Measurements from ENCODE around the gene SPI1. TPM values are rescaled to one million over a fixed set of nuclear protein-coding genes. Genes with fewer than 3 reads are reported as not detected.
A peak's percentile ranks its signal among the peaks of the same experiment; 100 is the strongest.

SPI1 gene
- total RNA-seq, 5 donors from 2014 or later (not counting 1 experiment from before 2014, with no cell fraction given): 1.8 to 5.8 (median 2.1) TPM

DNA sequence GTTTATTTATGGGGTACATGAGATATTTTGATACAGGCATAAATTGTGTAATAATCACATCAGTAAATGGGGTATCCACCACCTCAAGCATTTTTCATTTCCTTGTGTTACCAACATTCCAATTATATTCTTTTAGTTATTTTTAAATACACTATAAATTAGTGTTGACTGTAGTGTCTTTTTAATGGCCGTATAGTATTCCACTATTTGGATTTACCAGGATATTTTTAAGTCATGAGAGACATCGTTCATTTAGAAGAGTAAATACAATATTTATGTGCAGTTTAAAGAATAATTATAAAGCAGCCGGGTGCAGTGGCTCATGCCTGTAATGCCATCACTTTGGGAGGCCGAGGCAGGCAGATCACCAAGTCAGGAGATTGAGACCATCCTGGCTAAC is 6.2 kb upstream of the SPI1 start:
- Mint-ChIP-seq H3K4me3 (no peak overlapping the region), H3K27ac (no peak overlapping the region), H3K4me1 (peaks cover 7 to 12% (median 10%) of the 10 kb centered on the region in 3 donors), H3K27me3 (no peaks in the 10 kb centered on the region), H3K36me3 (no peaks in the 10 kb centered on the region), H3K9me3 (no peaks in the 10 kb centered on the region)
- no peak overlapping the region for H3K4me3 ChIP-seq (ENCODE audit: control insufficient read depth in 1 of 2, extremely low read depth in 1 of 2, low read length in 1 of 2)
- no peaks in the 10 kb centered on the region for H3K9me3 ChIP-seq
- H3K27me3 ChIP-seq (replicated peaks in 1 of 2; ENCODE audit: control insufficient read depth in 2 of 2, extremely low read depth in 1 of 2, insufficient read depth in 2 of 2, low read length in 1 of 2): peaks cover 0 to 7% of the 10 kb centered on the region in 2 experiments
- ChIA-PET POLR2A (no interaction called here), CTCF (no interaction called here)
- no peaks in the 10 kb centered on the region for H3K36me3 ChIP-seq (ENCODE audit: control insufficient read depth in 2 of 2, extremely low read depth in 1 of 2, insufficient read depth in 1 of 2, low read length in 1 of 2)
- ATAC-seq (replicated peaks in 1 of 4): no peak
- H3K4me1 ChIP-seq (ENCODE audit: control insufficient read depth in 1 of 2, extremely low read depth in 1 of 2, insufficient read depth in 2 of 2, low read length in 2 of 2): peaks cover 0 to 18% of the 10 kb centered on the region in 2 experiments
- DNase-seq: no peak
- H3K27ac ChIP-seq (ENCODE audit: low read length): no peak overlapping the region
- WGBS (ENCODE audit: insufficient coverage): 80% methylated on average over 1 of the region's 4 CpGs

DNA sequence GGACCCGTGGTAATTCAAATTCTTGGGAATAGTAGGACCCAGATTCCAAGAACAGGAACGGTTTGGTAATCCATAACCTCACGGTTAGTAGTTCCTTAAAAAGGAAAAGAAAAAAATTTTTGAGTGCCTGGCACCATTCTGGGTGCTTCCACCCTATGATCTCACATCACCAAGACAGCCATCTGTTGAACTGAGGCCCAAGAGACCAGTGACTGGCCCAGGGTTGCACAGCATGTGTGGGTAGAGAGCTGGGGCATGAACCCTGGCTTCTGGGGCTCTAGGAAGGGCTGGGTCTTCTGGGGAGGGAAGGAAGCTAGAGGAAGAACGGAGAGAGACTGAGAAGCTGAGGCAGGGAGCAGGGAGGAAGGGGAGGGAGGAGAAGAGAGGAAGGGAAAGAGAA is 4.7 kb upstream of the SPI1 start:
- Histone ChIP-seq H3K4me3 (ENCODE audit: control insufficient read depth in 1 of 2, extremely low read depth in 1 of 2, low read length in 1 of 2) (no peak overlapping the region), H3K4me1 (ENCODE audit: control insufficient read depth in 1 of 2, extremely low read depth in 1 of 2, insufficient read depth in 2 of 2, low read length in 2 of 2) (peaks cover 0 to 9% of the 10 kb centered on the region in 2 experiments), H3K27me3 (replicated peaks in 1 of 2; ENCODE audit: control insufficient read depth in 2 of 2, extremely low read depth in 1 of 2, insufficient read depth in 2 of 2, low read length in 1 of 2) (peaks cover 0 to 3% of the 10 kb centered on the region in 2 experiments), H3K9me3 (no peaks in the 10 kb centered on the region), H3K27ac (ENCODE audit: low read length) (no peak overlapping the region), H3K36me3 (ENCODE audit: control insufficient read depth in 2 of 2, extremely low read depth in 1 of 2, insufficient read depth in 1 of 2, low read length in 1 of 2) (no peaks in the 10 kb centered on the region)
- CTCF ChIA-PET: interaction anchor here in 1 of 2 donors (0.6 kb wide), 1 partner anchor 73 kb away, joined by 10 read pairs; no protein-coding TSS in a partner anchor
- Mint-ChIP-seq H3K36me3 (no peaks in the 10 kb centered on the region), H3K9me3 (no peaks in the 10 kb centered on the region), H3K27ac (no peak overlapping the region), H3K27me3 (no peaks in the 10 kb centered on the region), H3K4me3 (no peak overlapping the region), H3K4me1 (peaks cover 0 to 6% (median 0%) of the 10 kb centered on the region in 3 donors)
- WGBS (ENCODE audit: insufficient coverage): 89% methylated on average over 3 of the region's 4 CpGs
- POLR2A ChIA-PET: no interaction called here
- no peak for DNase-seq
- ATAC-seq (replicated peaks in 1 of 4): no peak

DNA sequence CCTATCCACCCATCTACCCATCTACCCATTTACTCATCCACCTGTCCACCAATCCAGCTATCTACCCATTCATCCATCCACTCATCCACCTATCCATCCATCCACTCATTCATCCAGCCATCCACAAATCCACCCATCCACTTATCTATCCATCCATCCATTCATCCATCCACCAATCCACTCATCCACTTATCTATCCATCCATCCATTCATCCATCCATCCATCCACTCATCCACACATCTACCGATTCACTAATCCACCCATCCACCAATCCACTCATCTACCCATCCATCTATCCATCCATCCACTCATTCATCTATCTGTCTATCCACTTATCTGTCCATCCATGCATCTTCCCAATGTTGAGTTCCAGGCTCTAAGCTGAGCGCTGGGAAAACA is 1.7 kb upstream of the SPI1 start:
- no peak for ATAC-seq (replicated peaks in 1 of 4)
- Mint-ChIP-seq H3K4me3 (no peak overlapping the region), H3K9me3 (no peaks in the 10 kb centered on the region), H3K4me1 (peaks cover 0 to 6% (median 3%) of the 10 kb centered on the region in 3 donors), H3K27ac (no peak overlapping the region), H3K27me3 (no peaks in the 10 kb centered on the region), H3K36me3 (no peaks in the 10 kb centered on the region)
- Histone ChIP-seq H3K4me1 (ENCODE audit: control insufficient read depth in 1 of 2, extremely low read depth in 1 of 2, insufficient read depth in 2 of 2, low read length in 2 of 2) (peaks cover 0 to 5% of the 10 kb centered on the region in 2 experiments), H3K27ac (ENCODE audit: low read length) (no peak overlapping the region), H3K36me3 (ENCODE audit: control insufficient read depth in 2 of 2, extremely low read depth in 1 of 2, insufficient read depth in 1 of 2, low read length in 1 of 2) (no peaks in the 10 kb centered on the region), H3K27me3 (replicated peaks in 1 of 2; ENCODE audit: control insufficient read depth in 2 of 2, extremely low read depth in 1 of 2, insufficient read depth in 2 of 2, low read length in 1 of 2) (no peaks in the 10 kb centered on the region), H3K9me3 (no peaks in the 10 kb centered on the region), H3K4me3 (ENCODE audit: control insufficient read depth in 1 of 2, extremely low read depth in 1 of 2, low read length in 1 of 2) (no peak overlapping the region)
- ChIA-PET POLR2A (no interaction called here), CTCF (no interaction called here)
- no peak for DNase-seq
- WGBS (ENCODE audit: insufficient coverage): 100% methylated on average over 1 of the region's 2 CpGs

DNA sequence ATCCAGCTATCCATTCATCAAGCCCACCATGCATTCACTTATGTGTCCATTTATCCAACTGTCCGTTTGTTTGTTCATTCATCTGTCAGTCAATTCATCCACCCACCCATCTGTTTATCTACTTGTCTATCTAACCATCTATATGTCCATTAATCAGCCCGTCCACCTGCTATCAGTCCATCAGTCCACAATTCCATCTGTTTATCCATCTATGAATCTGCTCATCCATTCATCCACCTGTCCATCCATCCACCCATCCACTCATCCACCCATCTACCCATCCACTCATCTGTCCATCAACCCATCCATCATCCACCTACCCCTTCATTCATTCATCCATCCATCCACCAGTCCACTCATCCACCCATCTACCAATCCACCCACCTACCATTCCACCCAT is 970 bp upstream of the SPI1 start:
- no peak overlapping the region for H3K27ac Mint-ChIP-seq
- no peak overlapping the region for H3K4me3 ChIP-seq (ENCODE audit: control insufficient read depth in 1 of 2, extremely low read depth in 1 of 2, low read length in 1 of 2)
- no peaks in the 10 kb centered on the region for H3K36me3 Mint-ChIP-seq
- ChIA-PET CTCF (no interaction called here), POLR2A (no interaction called here)
- DNase-seq (no peak), ATAC-seq (replicated peaks in 1 of 4) (no peak)
- H3K9me3 Mint-ChIP-seq: no peaks in the 10 kb centered on the region
- H3K27me3 ChIP-seq (replicated peaks in 1 of 2; ENCODE audit: control insufficient read depth in 2 of 2, extremely low read depth in 1 of 2, insufficient read depth in 2 of 2, low read length in 1 of 2): no peaks in the 10 kb centered on the region
- WGBS (ENCODE audit: insufficient coverage): 79% methylated on average over 2 of the region's 2 CpGs
- H3K4me1 ChIP-seq (ENCODE audit: control insufficient read depth in 1 of 2, extremely low read depth in 1 of 2, insufficient read depth in 2 of 2, low read length in 2 of 2): peaks cover 0 to 6% of the 10 kb centered on the region in 2 experiments
- no peaks in the 10 kb centered on the region for H3K9me3 ChIP-seq
- peaks cover 0 to 6% (median 3%) of the 10 kb centered on the region in 3 donors for H3K4me1 Mint-ChIP-seq
- H3K4me3 Mint-ChIP-seq: no peak overlapping the region
- H3K27ac ChIP-seq (ENCODE audit: low read length): no peak overlapping the region
- no peaks in the 10 kb centered on the region for H3K27me3 Mint-ChIP-seq
- no peaks in the 10 kb centered on the region for H3K36me3 ChIP-seq (ENCODE audit: control insufficient read depth in 2 of 2, extremely low read depth in 1 of 2, insufficient read depth in 1 of 2, low read length in 1 of 2)

DNA sequence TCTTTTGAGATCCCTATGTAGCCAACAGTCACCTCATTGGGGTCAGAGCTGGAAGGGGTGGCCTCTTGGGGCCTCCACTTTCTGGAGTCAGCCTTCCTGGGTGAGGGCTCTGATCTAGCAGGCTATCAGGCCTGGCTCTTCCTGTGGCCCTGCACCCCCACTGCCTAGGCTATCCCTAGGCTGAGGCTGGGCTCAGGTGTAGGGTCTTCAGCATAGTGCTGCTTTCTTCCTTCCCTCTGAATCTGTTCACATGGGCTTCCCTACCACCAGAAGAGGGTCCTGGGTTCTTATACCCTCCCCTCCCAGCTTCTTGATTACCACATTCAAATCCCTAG is 456 bp upstream of the SPI1 start:
- ATAC-seq (replicated peaks in 1 of 4) (no peak), DNase-seq (no peak)
- ChIA-PET POLR2A (no interaction called here), CTCF (no interaction called here)
- Mint-ChIP-seq H3K36me3 (no peaks in the 10 kb centered on the region), H3K27ac (peak overlapping the region in 1 of 2 donors; percentile 67), H3K27me3 (no peaks in the 10 kb centered on the region), H3K4me3 (no peak overlapping the region), H3K4me1 (peaks cover 2 to 6% (median 6%) of the 10 kb centered on the region in 3 donors), H3K9me3 (no peaks in the 10 kb centered on the region)
- H3K27ac ChIP-seq (ENCODE audit: low read length): no peak overlapping the region
- H3K4me3 ChIP-seq (ENCODE audit: control insufficient read depth in 1 of 2, extremely low read depth in 1 of 2, low read length in 1 of 2): no peak overlapping the region
- no peaks in the 10 kb centered on the region for H3K27me3 ChIP-seq (replicated peaks in 1 of 2; ENCODE audit: control insufficient read depth in 2 of 2, extremely low read depth in 1 of 2, insufficient read depth in 2 of 2, low read length in 1 of 2)
- no peaks in the 10 kb centered on the region for H3K9me3 ChIP-seq
- H3K4me1 ChIP-seq (ENCODE audit: control insufficient read depth in 1 of 2, extremely low read depth in 1 of 2, insufficient read depth in 2 of 2, low read length in 2 of 2): peaks cover 0 to 11% of the 10 kb centered on the region in 2 experiments
- H3K36me3 ChIP-seq (ENCODE audit: control insufficient read depth in 2 of 2, extremely low read depth in 1 of 2, insufficient read depth in 1 of 2, low read length in 1 of 2): no peaks in the 10 kb centered on the region

DNA sequence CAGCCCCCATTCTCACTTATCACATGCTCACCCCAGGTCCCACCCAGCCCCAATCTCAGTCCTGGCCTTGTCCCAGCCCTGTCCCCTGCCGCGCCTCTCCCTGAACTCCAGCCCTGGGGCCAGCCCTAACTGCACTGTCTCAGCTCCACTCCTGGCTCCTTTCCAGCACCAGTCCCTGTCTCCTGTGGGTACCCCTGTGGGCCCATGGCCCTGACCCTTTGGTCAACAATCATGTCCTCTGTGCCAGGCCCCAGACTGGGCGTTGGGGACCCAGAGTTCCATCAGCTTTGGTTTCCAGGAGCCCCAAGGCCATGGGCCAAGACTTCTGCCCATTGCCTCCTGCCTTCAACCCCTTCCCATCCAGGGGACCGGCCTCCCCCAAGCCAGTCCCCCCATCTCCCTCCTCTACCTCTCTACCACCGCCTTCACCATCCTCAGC is 757 bp downstream of the SPI1 start:
- peaks cover 2 to 6% (median 5%) of the 10 kb centered on the region in 3 donors for H3K4me1 Mint-ChIP-seq
- H3K27me3 Mint-ChIP-seq: no peaks in the 10 kb centered on the region
- H3K4me3 Mint-ChIP-seq: peak overlapping the region in 1 of 3 donors; percentile 47
- ChIA-PET CTCF (interaction anchor here in 1 of 2 donors (0.5 kb wide), 1 partner anchor 248 kb away, joined by 3 read pairs; no protein-coding TSS in a partner anchor), POLR2A (no interaction called here)
- no peak for ATAC-seq (replicated peaks in 1 of 4)
- no peak for DNase-seq
- H3K36me3 ChIP-seq (ENCODE audit: control insufficient read depth in 2 of 2, extremely low read depth in 1 of 2, insufficient read depth in 1 of 2, low read length in 1 of 2): no peaks in the 10 kb centered on the region
- no peaks in the 10 kb centered on the region for H3K9me3 ChIP-seq
- peak overlapping the region in 1 of 2 donors; percentile 11 for H3K4me3 ChIP-seq (ENCODE audit: control insufficient read depth in 1 of 2, extremely low read depth in 1 of 2, low read length in 1 of 2)
- no peaks in the 10 kb centered on the region for H3K36me3 Mint-ChIP-seq
- no peak overlapping the region for H3K27ac ChIP-seq (ENCODE audit: low read length)
- no peaks in the 10 kb centered on the region for H3K9me3 Mint-ChIP-seq
- WGBS (ENCODE audit: insufficient coverage): 77% methylated on average over 5 of the region's 5 CpGs
- no peaks in the 10 kb centered on the region for H3K27me3 ChIP-seq (replicated peaks in 1 of 2; ENCODE audit: control insufficient read depth in 2 of 2, extremely low read depth in 1 of 2, insufficient read depth in 2 of 2, low read length in 1 of 2)
- H3K27ac Mint-ChIP-seq: no peak overlapping the region
- peaks cover 0 to 13% of the 10 kb centered on the region in 2 experiments for H3K4me1 ChIP-seq (ENCODE audit: control insufficient read depth in 1 of 2, extremely low read depth in 1 of 2, insufficient read depth in 2 of 2, low read length in 2 of 2)

Data from T-cell (primary cell).